Measurements from ENCODE around the gene CD300C.

GRCh38 chr17:74512624-74513091, 33.3 kb downstream of the CD300C start:
- TF ChIP-seq POLR2A (IDR thresholded peaks at IDR 0.05) (no peak), CTCF (IDR thresholded peaks at IDR 0.05) (no peak)

Data from esophagus squamous epithelium (tissue), 4 donors.